ENCODE measurements around the gene TGM4. TPM values are rescaled to one million over a fixed set of nuclear protein-coding genes. Genes with fewer than 3 reads are reported as not detected.
"Not testable (repeated sequence)": the region's sequence is repeated elsewhere in the genome, so short reads cannot be mapped to it uniquely, and the experiment has no call there.

Gene TGM4
- total RNA-seq, 4 donors from 2014 or later, result 0.30 to 0.56 TPM; not detected in 2

GRCh38 chr3:44848634-44849033 lies 25.8 kb upstream of the TGM4 start:
- DNase-seq (ENCODE audit: low spot score in 2 of 2), result no peak
- H3K27ac ChIP-seq, result no peak overlapping the region
- no peaks in the 10 kb centered on the region for H3K27me3 ChIP-seq
- 88% methylated on average over 1 of the region's 1 CpG for WGBS
- no peaks in the 10 kb centered on the region for H3K36me3 ChIP-seq
- H3K4me3 ChIP-seq, result no peak overlapping the region
- no peaks in the 10 kb centered on the region for H3K9me3 ChIP-seq
- no peak for TF ChIP-seq POLR2AphosphoS5 (IDR thresholded peaks at IDR 0.05)
- TF ChIP-seq POLR2A (IDR thresholded peaks at IDR 0.05), result no peak
- TF ChIP-seq CTCF (IDR thresholded peaks at IDR 0.05), result no peak
- TF ChIP-seq EP300 (IDR thresholded peaks at IDR 0.05), result no peak
- H3K4me1 ChIP-seq, result peaks cover 17% of the 10 kb centered on the region

- 95% methylated on average over 6 of the region's 6 CpGs for whole genome bisulfite sequencing
- not testable (repeated sequence) for H3K4me1 ChIP-seq; H3K4me3 ChIP-seq; H3K27me3 ChIP-seq; H3K9me3 ChIP-seq; H3K36me3 ChIP-seq; H3K27ac ChIP-seq; DNase-seq (ENCODE audit: low spot score in 2 of 2)
These were observed 17.7 kb upstream of the TGM4 start for GRCh38 chr3:44856663-44857062.

GRCh38 chr3:44860117-44860516 lies 14.3 kb upstream of the TGM4 start:
- Histone ChIP-seq H3K4me3 (no peak overlapping the region), H3K36me3 (no peaks in the 10 kb centered on the region), H3K27ac (no peak overlapping the region), H3K9me3 (no peaks in the 10 kb centered on the region), H3K27me3 (no peaks in the 10 kb centered on the region), H3K4me1 (peaks cover 19% of the 10 kb centered on the region)
- no peak for DNase-seq (ENCODE audit: low spot score in 2 of 2)
- 88% methylated on average over 4 of the region's 4 CpGs for WGBS
- no peak for TF ChIP-seq POLR2A (IDR thresholded peaks at IDR 0.05)
- no peak for TF ChIP-seq POLR2AphosphoS5 (IDR thresholded peaks at IDR 0.05)
- no peak for TF ChIP-seq CTCF (IDR thresholded peaks at IDR 0.05)
- TF ChIP-seq EP300 (IDR thresholded peaks at IDR 0.05), result no peak

- Histone ChIP-seq H3K27me3 (no peaks in the 10 kb centered on the region), H3K4me1 (peaks cover 19% of the 10 kb centered on the region), H3K36me3 (no peaks in the 10 kb centered on the region), H3K27ac (peak within 1 kb of the TSS; percentile 89), H3K4me3 (peak within 1 kb of the TSS; percentile 83), H3K9me3 (no peaks in the 10 kb centered on the region)
- TF ChIP-seq EP300 (IDR thresholded peaks at IDR 0.05), result no peak
- no peak for TF ChIP-seq CTCF (IDR thresholded peaks at IDR 0.05)
- peak; percentile 39 to 74 for TF ChIP-seq POLR2A (IDR thresholded peaks at IDR 0.05)
- peak in 2 of 3 donors; percentile 69 to 74 for TF ChIP-seq POLR2AphosphoS5 (IDR thresholded peaks at IDR 0.05)
- 10% methylated on average over 4 of the region's 91 CpGs for WGBS
- DNase-seq (ENCODE audit: low spot score in 2 of 2), result peak; percentile 90 to 93
These were observed 12.8 kb upstream of the TGM4 start, which contains the start of gene TMEM42 for GRCh38 chr3:44861412-44862225. TMEM42 (plus strand) TSS chr3:44861912; CDS start chr3:44861925, 13 bp downstream.

GRCh38 chr3:44862226-44862637 lies 12.2 kb upstream of the TGM4 start:
- no peaks in the 10 kb centered on the region for H3K9me3 ChIP-seq
- DNase-seq (ENCODE audit: low spot score in 2 of 2), result no peak
- H3K27me3 ChIP-seq, result no peaks in the 10 kb centered on the region
- TF ChIP-seq POLR2AphosphoS5 (IDR thresholded peaks at IDR 0.05), result no peak
- TF ChIP-seq EP300 (IDR thresholded peaks at IDR 0.05), result no peak
- TF ChIP-seq CTCF (IDR thresholded peaks at IDR 0.05), result no peak
- no peak for TF ChIP-seq POLR2A (IDR thresholded peaks at IDR 0.05)
- peak overlapping the region; percentile 89 for H3K27ac ChIP-seq
- peak overlapping the region; percentile 83 for H3K4me3 ChIP-seq
- no peaks in the 10 kb centered on the region for H3K36me3 ChIP-seq
- WGBS, result under 1% methylated on average over 10 of the region's 25 CpGs
- peaks cover 19% of the 10 kb centered on the region for H3K4me1 ChIP-seq

Measured in suprapubic skin (tissue), 4 donors.